ENCODE data around the gene MARK3.
A peak's percentile ranks its signal among the peaks of the same experiment; 100 is the strongest.

MARK3 gene

DNA sequence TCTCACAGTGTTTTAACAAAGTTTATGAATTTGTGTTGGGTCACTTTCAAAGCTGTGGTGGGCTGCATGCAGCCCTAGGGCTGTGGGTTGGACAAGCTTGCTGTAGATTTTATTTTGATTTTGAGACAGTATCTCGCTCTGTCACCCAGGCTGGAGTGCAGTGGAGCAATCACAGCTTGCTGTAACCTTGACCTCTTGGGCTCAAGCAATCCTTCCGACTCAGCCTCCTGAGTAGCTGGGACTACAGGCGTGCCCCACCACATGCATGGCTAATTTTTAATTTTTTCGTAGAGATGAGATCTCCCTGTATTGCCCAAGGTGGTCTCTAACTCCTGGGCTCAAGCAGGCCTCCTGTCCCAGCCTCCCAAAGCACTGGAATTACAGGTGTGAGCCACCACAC, 5.4 kb downstream of the MARK3 start:
- DNase-seq, result no peak
- in situ Hi-C loops (cut with HindIII; ENCODE audit: low pct_ligation_motif_present, low pct_unique_long_range_greater_than_20kb, low sequenced_read_pairs), result no loop called here

DNA sequence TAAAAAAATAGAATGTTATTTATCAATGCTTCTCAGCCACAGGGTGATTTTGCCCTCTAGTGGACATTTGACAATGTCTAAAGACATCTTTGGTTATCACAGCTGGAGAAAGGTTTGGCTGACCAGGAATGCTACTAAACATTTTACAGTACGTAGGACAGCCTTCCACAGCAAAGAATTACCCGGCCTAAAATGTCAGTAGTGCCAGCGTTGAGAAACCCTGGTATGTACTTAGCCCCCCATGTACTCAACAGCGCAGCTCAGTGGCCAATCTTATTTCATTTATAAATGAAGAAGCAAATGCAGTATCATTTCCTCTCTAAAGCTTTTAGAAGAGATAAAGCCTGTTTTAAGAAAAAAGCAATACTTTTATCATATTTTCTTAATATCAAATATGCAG, 5.8 kb downstream of the MARK3 start:
- in situ Hi-C loops (cut with HindIII; ENCODE audit: low pct_ligation_motif_present, low pct_unique_long_range_greater_than_20kb, low sequenced_read_pairs), result no loop called here
- peak; percentile 63 for DNase-seq

DNA sequence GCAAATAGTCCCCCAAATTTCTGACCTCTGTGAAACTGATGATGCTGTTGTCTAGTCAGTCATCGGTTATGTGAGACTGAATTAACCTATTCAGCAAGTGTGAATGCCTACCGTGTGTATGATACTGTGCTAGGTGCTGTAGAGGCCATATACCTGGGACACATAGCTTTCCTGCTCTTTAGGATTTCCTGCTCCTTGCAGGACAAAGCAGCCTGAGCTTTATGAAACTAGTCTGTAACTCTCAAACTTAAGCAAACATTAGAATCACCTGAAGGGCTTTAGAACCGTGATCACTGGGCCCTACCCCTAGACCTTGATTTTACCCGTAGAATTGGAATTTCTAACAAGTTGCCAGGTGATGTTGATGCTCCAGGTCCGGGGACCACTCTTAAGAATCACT, 6.9 kb downstream of the MARK3 start:
- DNase-seq, result no peak
- in situ Hi-C loops (cut with HindIII; ENCODE audit: low pct_ligation_motif_present, low pct_unique_long_range_greater_than_20kb, low sequenced_read_pairs), result no loop called here

DNA sequence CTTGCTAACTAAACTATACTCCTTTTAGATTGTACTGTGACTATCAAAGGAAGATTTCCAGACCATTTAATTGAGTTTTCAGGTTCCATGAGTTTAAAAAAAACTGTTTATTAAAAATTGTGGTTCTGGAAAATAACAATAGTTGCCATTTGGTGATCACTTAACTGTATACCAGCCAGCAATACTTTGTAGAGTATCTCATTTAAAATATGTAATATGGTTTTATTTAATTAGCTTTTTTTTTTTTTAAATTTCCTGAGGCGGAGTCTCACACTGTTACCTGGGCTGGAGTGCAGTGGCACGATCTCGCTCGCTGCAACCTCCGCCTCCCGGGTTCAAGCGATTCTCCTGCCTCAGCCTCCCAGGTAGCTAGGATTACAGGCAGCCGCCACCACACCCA, 7.4 kb downstream of the MARK3 start:
- in situ Hi-C loops (cut with HindIII; ENCODE audit: low pct_ligation_motif_present, low pct_unique_long_range_greater_than_20kb, low sequenced_read_pairs), result no loop called here
- no peak for DNase-seq

- DNase-seq, result no peak
- in situ Hi-C loops (cut with HindIII; ENCODE audit: low pct_ligation_motif_present, low pct_unique_long_range_greater_than_20kb, low sequenced_read_pairs), result no loop called here
Observed at GRCh38 chr14:103393070-103393469, 7.9 kb downstream of the MARK3 start.

GRCh38 chr14:103393676-103394626, 8.7 kb downstream of the MARK3 start:
- DNase-seq, result peak; percentile 29
- in situ Hi-C loops (cut with HindIII; ENCODE audit: low pct_ligation_motif_present, low pct_unique_long_range_greater_than_20kb, low sequenced_read_pairs), result no loop called here

GRCh38 chr14:103395244-103395643, 10.0 kb downstream of the MARK3 start:
- no peak for DNase-seq
- in situ Hi-C loops (cut with HindIII; ENCODE audit: low pct_ligation_motif_present, low pct_unique_long_range_greater_than_20kb, low sequenced_read_pairs), result no loop called here

DNA sequence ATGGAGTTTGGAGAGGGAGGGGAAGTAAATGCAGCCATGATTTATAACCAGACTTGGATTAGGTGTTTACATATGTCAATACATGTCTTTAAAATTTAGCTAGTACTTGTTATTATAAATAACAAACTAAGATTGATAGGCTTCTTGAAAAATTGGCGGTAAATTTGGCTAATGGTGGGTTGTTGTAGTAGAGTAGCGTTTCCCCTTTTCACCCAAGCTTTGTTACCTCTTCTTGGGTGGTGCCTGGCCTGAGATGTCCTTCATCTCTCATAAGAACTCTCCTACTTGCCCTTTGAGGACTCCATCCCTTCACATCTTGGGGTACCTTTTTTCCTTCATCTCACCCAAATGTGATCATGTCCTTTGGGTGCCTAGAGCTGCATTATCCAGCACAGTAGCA, 11.2 kb downstream of the MARK3 start:
- in situ Hi-C loops (cut with HindIII; ENCODE audit: low pct_ligation_motif_present, low pct_unique_long_range_greater_than_20kb, low sequenced_read_pairs), result no loop called here
- DNase-seq, result no peak

- in situ Hi-C loops (cut with HindIII; ENCODE audit: low pct_ligation_motif_present, low pct_unique_long_range_greater_than_20kb, low sequenced_read_pairs), result no loop called here
- peak; percentile 34 for DNase-seq
Observed at GRCh38 chr14:103398427-103399195, 13.4 kb downstream of the MARK3 start.

DNA sequence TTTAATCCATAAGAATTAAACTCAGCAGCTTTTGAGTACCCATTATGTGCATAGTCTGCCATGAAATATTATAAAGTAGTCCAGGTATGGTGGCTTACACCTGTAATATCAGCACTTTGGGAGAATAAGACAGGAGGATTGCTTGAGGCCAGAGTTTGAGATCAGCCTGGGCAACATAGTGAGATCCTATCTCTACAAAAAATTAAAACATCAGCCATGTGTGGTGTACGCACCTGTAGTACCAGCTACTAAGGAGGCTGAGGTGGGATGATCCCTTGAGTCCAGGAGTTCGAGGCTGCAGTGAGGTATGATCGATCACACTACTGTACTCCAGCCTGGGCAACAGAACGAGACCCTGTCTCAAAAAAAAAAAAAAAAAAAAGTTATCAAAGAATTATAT, 15.3 kb downstream of the MARK3 start:
- no peak for DNase-seq
- in situ Hi-C loops (cut with HindIII; ENCODE audit: low pct_ligation_motif_present, low pct_unique_long_range_greater_than_20kb, low sequenced_read_pairs), result no loop called here

- DNase-seq, result peak; percentile 57
Observed at GRCh38 chr14:103401223-103402214, 16.3 kb downstream of the MARK3 start.

GRCh38 chr14:103402695-103403094, 17.5 kb downstream of the MARK3 start:
- in situ Hi-C loops (cut with HindIII; ENCODE audit: low pct_ligation_motif_present, low pct_unique_long_range_greater_than_20kb, low sequenced_read_pairs), result no loop called here
- DNase-seq, result no peak

More at GRCh38 chr14:103401223-103402214, 16.3 kb downstream of the MARK3 start:
- in situ Hi-C loops (cut with HindIII; ENCODE audit: low pct_ligation_motif_present, low pct_unique_long_range_greater_than_20kb, low sequenced_read_pairs), result no loop called here

DNA sequence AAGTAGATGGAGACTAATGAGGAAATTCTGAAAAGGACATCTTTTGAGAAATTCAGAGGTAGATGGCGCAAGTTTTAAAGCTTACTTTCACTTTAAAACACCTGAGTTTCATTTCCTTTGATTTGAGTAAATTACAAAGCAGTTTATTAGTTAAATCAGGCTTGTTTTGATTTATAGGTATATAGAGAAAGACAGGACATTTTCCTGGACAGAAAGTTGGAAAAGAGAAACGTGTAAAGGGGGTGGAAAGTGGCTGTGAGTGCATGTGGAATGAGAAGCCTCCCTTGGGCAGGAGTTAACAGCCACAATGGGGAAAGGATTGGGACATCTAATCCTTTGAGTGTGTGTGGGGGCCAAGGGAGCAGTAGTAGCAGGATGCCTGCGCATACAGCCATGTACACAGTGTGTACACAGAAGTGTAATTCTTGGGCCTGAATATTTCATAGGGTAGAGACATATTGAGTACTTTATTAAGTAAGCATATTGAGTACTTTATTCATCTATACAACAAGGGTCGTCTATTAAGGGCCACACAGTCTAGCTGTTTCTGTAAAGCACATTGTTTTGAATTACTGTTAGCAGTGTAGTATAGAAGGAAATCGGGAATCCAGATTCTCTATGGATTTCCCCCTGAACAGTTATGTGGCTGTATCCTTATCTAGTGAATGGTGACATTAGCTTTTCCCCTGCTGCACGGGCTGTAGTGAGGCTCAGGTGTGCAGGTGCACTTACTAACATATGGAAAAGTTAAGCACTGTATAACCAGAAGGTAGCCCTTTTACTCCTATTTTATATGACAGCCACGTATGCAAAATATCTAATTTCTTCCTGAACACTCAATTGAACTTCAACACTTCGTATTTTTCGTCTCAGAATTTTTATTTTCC, 19.1 kb downstream of the MARK3 start:
- in situ Hi-C loops (cut with HindIII; ENCODE audit: low pct_ligation_motif_present, low pct_unique_long_range_greater_than_20kb, low sequenced_read_pairs), result no loop called here
- no peak for DNase-seq

DNA sequence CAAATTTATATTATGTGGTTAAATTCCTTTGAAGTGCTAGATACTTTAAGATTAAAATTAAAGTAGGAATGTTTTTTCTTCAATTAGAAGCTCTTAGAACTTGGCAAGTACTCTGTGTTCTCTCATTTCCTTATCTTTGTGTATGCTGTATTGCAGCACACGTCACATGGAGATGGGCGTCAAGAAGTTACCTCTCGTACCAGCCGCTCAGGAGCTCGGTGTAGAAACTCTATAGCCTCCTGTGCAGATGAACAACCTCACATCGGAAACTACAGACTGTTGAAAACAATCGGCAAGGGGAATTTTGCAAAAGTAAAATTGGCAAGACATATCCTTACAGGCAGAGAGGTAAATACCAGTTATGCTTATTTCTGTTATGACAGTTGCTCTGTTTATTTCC, 19.7 kb downstream of the MARK3 start:
- no peak for DNase-seq
- in situ Hi-C loops (cut with HindIII; ENCODE audit: low pct_ligation_motif_present, low pct_unique_long_range_greater_than_20kb, low sequenced_read_pairs), result no loop called here

- DNase-seq, result no peak
- in situ Hi-C loops (cut with HindIII; ENCODE audit: low pct_ligation_motif_present, low pct_unique_long_range_greater_than_20kb, low sequenced_read_pairs), result no loop called here
Observed at GRCh38 chr14:103408491-103409155, 23.4 kb downstream of the MARK3 start.

DNA sequence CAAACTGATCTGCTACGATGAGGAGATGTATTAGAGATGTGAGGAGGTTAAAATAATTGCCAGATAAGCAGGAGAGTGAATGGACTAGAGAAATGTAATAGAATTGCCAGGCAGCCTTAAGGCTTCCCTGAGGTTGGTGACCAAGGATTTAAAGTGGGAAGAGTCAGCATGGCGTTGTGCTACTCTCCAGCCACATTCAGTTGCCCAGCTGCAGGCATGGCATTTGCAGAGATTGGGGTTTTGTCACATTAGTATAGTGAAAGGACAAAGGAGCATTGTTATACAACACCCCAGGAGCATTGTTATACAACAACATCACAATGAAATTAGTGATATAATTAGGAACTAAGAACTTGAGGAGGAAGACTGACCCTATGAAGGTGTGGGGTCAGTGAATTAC, 31.7 kb downstream of the MARK3 start:
- DNase-seq, result no peak
- in situ Hi-C loops (cut with HindIII; ENCODE audit: low pct_ligation_motif_present, low pct_unique_long_range_greater_than_20kb, low sequenced_read_pairs), result no loop called here

DNA sequence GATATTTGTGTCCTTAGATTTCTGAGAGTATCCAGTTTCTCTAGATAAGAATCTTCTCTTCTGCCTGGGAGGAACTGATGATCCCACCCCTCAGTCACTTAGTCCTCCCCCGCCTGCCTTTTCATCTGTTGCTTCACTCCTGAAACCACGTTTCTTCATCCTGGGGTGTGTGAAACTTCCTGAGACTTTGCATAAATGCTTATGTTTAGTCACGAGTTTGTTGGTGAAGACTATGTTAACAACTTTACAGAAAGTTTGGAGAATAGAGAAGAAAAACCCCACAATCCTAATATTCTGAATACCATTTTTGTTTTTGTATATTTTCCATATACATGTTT, 33.2 kb downstream of the MARK3 start:
- no peak for DNase-seq
- in situ Hi-C loops (cut with HindIII; ENCODE audit: low pct_ligation_motif_present, low pct_unique_long_range_greater_than_20kb, low sequenced_read_pairs), result no loop called here

Measured in ACHN (cell line).